Suprapubic skin (tissue), 4 donors: ENCODE data around the gene FBXO48. TPM values are rescaled to one million over a fixed set of nuclear protein-coding genes. Genes with fewer than 3 reads are reported as not detected.

Experiments
- DNase-seq, 2 donors: peaks; one replicate each; pipeline ENCODE4 v3.0.0-alpha.2; 2019; ENCODE audit warnings: low spot score in 2 of 2
- H3K27ac ChIP-seq: fragments of 200-600 bp; sonication (generic); one replicate; pipeline ENCODE4 v1.5.1; 2019
- H3K27me3 ChIP-seq: fragments of 200-600 bp; sonication (generic); one replicate; pipeline ENCODE4 v1.5.1; 2019
- H3K36me3 ChIP-seq: fragments of 200-600 bp; sonication (generic); one replicate; pipeline ENCODE4 v1.5.1; 2019
- H3K4me1 ChIP-seq: fragments of 200-600 bp; sonication (generic); one replicate; pipeline ENCODE4 v1.5.1; 2019
- H3K4me3 ChIP-seq: fragments of 200-600 bp; sonication (generic); one replicate; pipeline ENCODE4 v1.5.1; 2019; ENCODE audit warnings: mild to moderate bottlenecking
- H3K9me3 ChIP-seq: fragments of 200-600 bp; sonication (generic); one replicate; pipeline ENCODE4 v1.5.1; 2019
- CTCF ChIP-seq, 2 donors: fragments of 200-600 bp in 1 of 2; fragments of 450-650 bp in 1 of 2; sonication (generic) in 1 of 2; IDR thresholded peaks; one replicate each; pipeline ENCODE4 v1.5.1; 2016 to 2019; ENCODE audit warnings: antibody characterized with exemption in 2 of 2, mild to moderate bottlenecking in 1 of 2, moderate library complexity in 1 of 2
- EP300 ChIP-seq: sonication (generic); formaldehyde crosslinking; IDR thresholded peaks from one replicate; pipeline ENCODE4 v1.6.1; 2017; ENCODE audit warnings: antibody characterized with exemption
- POLR2A ChIP-seq, 2 donors: fragments of 450-650 bp; IDR thresholded peaks; one replicate each; pipeline ENCODE4 v1.6.1; 2017; ENCODE audit warnings: antibody characterized with exemption in 2 of 2, mild to moderate bottlenecking in 2 of 2, moderate library complexity in 2 of 2
- POLR2AphosphoS5 ChIP-seq, 3 donors: sonication (generic); formaldehyde crosslinking; IDR thresholded peaks; one replicate each; pipeline ENCODE4 v1.6.1; 2017; ENCODE audit warnings: antibody characterized with exemption in 3 of 3
- WGBS: methylation state at CpG from one replicate; pipeline ENCODE4 v1.1.5; 2018; 5-methylcytosine and 5-hydroxymethylcytosine counted together
- total RNA-seq, 4 donors: library from RNA; depleted of rRNA; stranded (reverse); fragments of >200 nt; gene quantifications; one replicate each; pipeline ENCODE4 v1.1.0, GENCODE V29; 2016

The FBXO48 gene
- total RNA-seq, 4 donors from 2014 or later = 1.1 to 2.7 (median 1.7) TPM

- Histone ChIP-seq H3K9me3 (no peaks in the 10 kb centered on the region), H3K27me3 (no peaks in the 10 kb centered on the region), H3K4me1 (no peaks in the 10 kb centered on the region), H3K36me3 (no peaks in the 10 kb centered on the region), H3K27ac (no peak overlapping the region), H3K4me3 (no peak overlapping the region)
- TF ChIP-seq EP300 (no peak), POLR2A (IDR thresholded peaks at IDR 0.05) (no peak), POLR2AphosphoS5 (IDR thresholded peaks at IDR 0.05) (no peak), CTCF (IDR thresholded peaks at IDR 0.05) (no peak)
- no peak for DNase-seq
These were observed 52.6 kb downstream of the FBXO48 start for GRCh38 chr2:68414452-68414851.

GRCh38 chr2:68413466-68413865 is 53.6 kb downstream of the FBXO48 start:
- no peak for DNase-seq
- H3K36me3 ChIP-seq = no peaks in the 10 kb centered on the region
- WGBS = 87% methylated on average over 2 of the region's 2 CpGs
- no peaks in the 10 kb centered on the region for H3K4me1 ChIP-seq
- no peak overlapping the region for H3K27ac ChIP-seq
- H3K4me3 ChIP-seq = no peak overlapping the region
- TF ChIP-seq EP300 (no peak), POLR2A (IDR thresholded peaks at IDR 0.05) (no peak), POLR2AphosphoS5 (IDR thresholded peaks at IDR 0.05) (no peak), CTCF (IDR thresholded peaks at IDR 0.05) (no peak)
- H3K27me3 ChIP-seq = no peaks in the 10 kb centered on the region
- H3K9me3 ChIP-seq = no peaks in the 10 kb centered on the region

- TF ChIP-seq EP300 (no peak), POLR2AphosphoS5 (IDR thresholded peaks at IDR 0.05) (no peak), POLR2A (IDR thresholded peaks at IDR 0.05) (no peak), CTCF (IDR thresholded peaks at IDR 0.05) (no peak)
- WGBS = 62% methylated on average over 4 of the region's 4 CpGs
These were observed 54.8 kb downstream of the FBXO48 start for GRCh38 chr2:68412127-68412819.

GRCh38 chr2:68411397-68412126 is 55.5 kb downstream of the FBXO48 start:
- TF ChIP-seq CTCF (IDR thresholded peaks at IDR 0.05) (no peak), EP300 (no peak), POLR2AphosphoS5 (IDR thresholded peaks at IDR 0.05) (no peak), POLR2A (IDR thresholded peaks at IDR 0.05) (no peak)

More at GRCh38 chr2:68412127-68412819, 54.8 kb downstream of the FBXO48 start:
- H3K4me1 ChIP-seq = no peaks in the 10 kb centered on the region
- no peak overlapping the region for H3K27ac ChIP-seq
- H3K4me3 ChIP-seq = no peak overlapping the region
- no peaks in the 10 kb centered on the region for H3K36me3 ChIP-seq
- H3K9me3 ChIP-seq = no peaks in the 10 kb centered on the region
- no peak for DNase-seq
- no peaks in the 10 kb centered on the region for H3K27me3 ChIP-seq

More at GRCh38 chr2:68411397-68412126, 55.5 kb downstream of the FBXO48 start:
- Histone ChIP-seq H3K4me1 (no peaks in the 10 kb centered on the region), H3K4me3 (no peak overlapping the region), H3K36me3 (no peaks in the 10 kb centered on the region), H3K27ac (no peak overlapping the region), H3K27me3 (no peaks in the 10 kb centered on the region), H3K9me3 (no peaks in the 10 kb centered on the region)
- no peak for DNase-seq
- 62% methylated on average over 4 of the region's 4 CpGs for WGBS

Other genes with a start within 250 kb of the FBXO48 start
- 10 to 100 TPM; 31.3 to 40.0 (median 36.2) TPM for gene PPP3R1, start 214.8 kb downstream of the FBXO48 start, total RNA-seq
- gene CNRIP1, start 147.3 kb downstream of the FBXO48 start, total RNA-seq = 10 to 100 TPM in 1 of 4 donors, 1 to 10 TPM in 3; 3.4 to 13.5 (median 6.6) TPM
- 1 to 10 TPM; 1.1 to 2.6 (median 1.7) TPM for gene PLEK, start 102.0 kb downstream of the FBXO48 start, total RNA-seq
- 10 to 100 TPM in 2 of 4 donors, 1 to 10 TPM in 2; 8.8 to 10.5 (median 9.9) TPM for gene APLF, start 291 bp upstream of the FBXO48 start, total RNA-seq
- under 1 TPM in 2 of 4 donors, not detected in 2; 0.13 to 0.24 TPM for gene PROKR1, start 176.3 kb upstream of the FBXO48 start, total RNA-seq